Measurements from ENCODE around the gene KCNS1.

DNA sequence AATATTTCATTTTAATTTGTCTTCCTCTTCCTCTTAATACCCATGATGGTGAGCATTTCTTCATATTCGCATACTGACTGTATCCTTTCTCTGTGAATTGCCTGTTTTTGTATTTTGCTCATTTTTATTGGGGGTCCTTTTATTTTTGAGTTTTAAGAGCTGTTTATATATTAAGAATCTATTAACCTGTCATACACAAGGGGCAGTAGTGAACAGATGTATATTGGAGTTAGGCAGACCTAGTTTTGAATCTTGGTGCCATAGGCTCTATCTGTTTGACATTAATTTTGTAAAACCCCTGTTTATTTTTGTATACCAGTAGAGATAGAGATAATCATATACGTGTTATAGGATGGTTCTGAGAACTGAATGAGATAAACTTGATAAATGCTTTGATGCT, 17.1 kb upstream of the KCNS1 start:
- TF ChIP-seq EZH2 (IDR thresholded peaks at IDR 0.05; ENCODE audit: low read length, missing control alignments) (no peak), CTCF (conservative IDR thresholded peaks at IDR 0.05 in 1 of 2, IDR thresholded peaks at IDR 0.05 in 1 of 2; ENCODE audit: low read depth in 1 of 2, low read length in 2 of 2) (peak in 1 of 2 donors; percentile 10)

Measured in fibroblast of lung (primary cell).